GM12878 (cell line): ENCODE results near the gene SLC39A1. TPM values are rescaled to one million over a fixed set of nuclear protein-coding genes. Genes with fewer than 3 reads are reported as not detected.

Source experiments
- BCL3 ChIP-seq: IDR thresholded peaks from 2 replicates; pipeline ENCODE4 v1.6.1; 2011; ENCODE audit warnings: borderline replicate concordance, low read depth, mild to moderate bottlenecking, moderate library complexity, low read length; ENCODE audit not compliant: insufficient read depth, poor library complexity, severe bottlenecking
- CEBPB ChIP-seq, 2 experiments: fragments of 150-350 bp in 1 of 2; IDR thresholded peaks; 2 replicates each; pipeline ENCODE4 v1.6.1; 2012 to 2014; ENCODE audit warnings: low read depth in 2 of 2, low read length in 2 of 2, borderline replicate concordance in 1 of 2, inconsistent platforms in 1 of 2
- E2F4 ChIP-seq: IDR thresholded peaks from 2 replicates; pipeline ENCODE4 v1.6.1; 2012; ENCODE audit warnings: low read depth, low read length, improper control_type of control experiment
- EP300 ChIP-seq, 2 experiments: fragments of 150-350 bp in 1 of 2; IDR thresholded peaks; 2 replicates each; pipeline ENCODE4 v1.6.1; 2011 to 2012; ENCODE audit warnings: low read depth in 2 of 2, low read length in 2 of 2, borderline replicate concordance in 1 of 2, improper control_type of control experiment in 1 of 2, inconsistent platforms in 1 of 2; ENCODE audit not compliant: control insufficient read depth in 1 of 2
- FOXK2 ChIP-seq: fragments of 450-650 bp; IDR thresholded peaks from 2 replicates; pipeline ENCODE4 v1.6.1; 2017; ENCODE audit warnings: mild to moderate bottlenecking, moderate library complexity
- JUNB ChIP-seq: IDR thresholded peaks from 2 replicates; pipeline ENCODE4 v1.6.1; 2016; ENCODE audit warnings: antibody characterized with exemption, mild to moderate bottlenecking
- PKNOX1 ChIP-seq: fragments of 450-650 bp; IDR thresholded peaks from 2 replicates; pipeline ENCODE4 v1.6.1; 2016; ENCODE audit warnings: mild to moderate bottlenecking
- POLR2A ChIP-seq: IDR thresholded peaks from 2 replicates; pipeline ENCODE4 v1.6.1; 2011; ENCODE audit warnings: low read depth, mild to moderate bottlenecking, low read length
- SIX5 ChIP-seq: IDR thresholded peaks from 2 replicates; pipeline ENCODE4 v1.6.1; 2011; ENCODE audit warnings: mild to moderate bottlenecking, low read depth, low read length, moderate library complexity; ENCODE audit not compliant: severe bottlenecking
- SPI1 ChIP-seq: IDR thresholded peaks from 2 replicates; pipeline ENCODE4 v1.6.1; 2011; ENCODE audit warnings: low read depth, mild to moderate bottlenecking, low read length, moderate library complexity, borderline replicate concordance; ENCODE audit not compliant: insufficient read depth
- TAF1 ChIP-seq: IDR thresholded peaks from 2 replicates; pipeline ENCODE4 v1.6.1; 2011; ENCODE audit warnings: mild to moderate bottlenecking, low read depth, low read length, borderline replicate concordance
- TCF3 ChIP-seq: IDR thresholded peaks from 2 replicates; pipeline ENCODE4 v1.6.1; 2012; ENCODE audit warnings: low read depth, mild to moderate bottlenecking, low read length, borderline replicate concordance; ENCODE audit not compliant: insufficient read depth
- USF1 ChIP-seq: IDR thresholded peaks from 2 replicates; pipeline ENCODE4 v1.6.1; 2011; ENCODE audit warnings: borderline replicate concordance, low read depth, mild to moderate bottlenecking, moderate library complexity, mixed read lengths, low read length; ENCODE audit not compliant: insufficient read depth; ENCODE audit errors: extremely low read length
- YY1 ChIP-seq: IDR thresholded peaks from 2 replicates; pipeline ENCODE4 v1.6.1; 2011; ENCODE audit warnings: low read depth, mild to moderate bottlenecking, low read length
- ZBTB40 ChIP-seq: fragments of 450-650 bp; IDR thresholded peaks from 2 replicates; pipeline ENCODE4 v1.6.1; 2016; ENCODE audit warnings: mild to moderate bottlenecking, moderate library complexity, borderline replicate concordance
- polyA plus RNA-seq, 11 experiments: library from polyadenylated mRNA; depleted of rRNA in 4 of 11; unstranded in 6 of 11; stranded (reverse) in 5 of 11; fragments of >200 nt; fragmentation: Nextera tagmentation in 4 of 11; fragmentation: Illumina TruSeq in 1 of 11; extraction: Ambion mirVana in 4 of 11; extraction: Trizol in 1 of 11; gene quantifications; 1 replicate in 1 of 11; 2 replicates in 10 of 11; pipeline versions ENCODE4 v1.2.1 to v1.2.3, GENCODE V29; 2011 to 2016; ENCODE audit warnings: inconsistent platforms in 2 of 11, missing spikeins in 2 of 11, low read depth in 1 of 11
- total RNA-seq, 4 experiments: library from RNA; depleted of rRNA in 3 of 4; stranded (reverse); fragments of >200 nt in 3 of 4; fragmentation: Illumina TruSeq in 1 of 4; extraction: Trizol in 1 of 4; gene quantifications; 2 replicates each; pipeline versions ENCODE4 v1.2.1 to v1.2.3, GENCODE V29; 2013 to 2021
- TF ChIP-seq, protein P1 (sequence below): IDR thresholded peaks from 2 replicates; pipeline ENCODE4 v1.6.1; 2012; ENCODE audit warnings: low read depth, low read length, improper control_type of control experiment

SLC39A1 gene
- total and polyA plus RNA-seq, 10 of the 15 experiments (the other 5 are each of a cell fraction or from before 2014, with no cell fraction given) = 8.8 to 98.6 (median 72.4) TPM

DNA sequence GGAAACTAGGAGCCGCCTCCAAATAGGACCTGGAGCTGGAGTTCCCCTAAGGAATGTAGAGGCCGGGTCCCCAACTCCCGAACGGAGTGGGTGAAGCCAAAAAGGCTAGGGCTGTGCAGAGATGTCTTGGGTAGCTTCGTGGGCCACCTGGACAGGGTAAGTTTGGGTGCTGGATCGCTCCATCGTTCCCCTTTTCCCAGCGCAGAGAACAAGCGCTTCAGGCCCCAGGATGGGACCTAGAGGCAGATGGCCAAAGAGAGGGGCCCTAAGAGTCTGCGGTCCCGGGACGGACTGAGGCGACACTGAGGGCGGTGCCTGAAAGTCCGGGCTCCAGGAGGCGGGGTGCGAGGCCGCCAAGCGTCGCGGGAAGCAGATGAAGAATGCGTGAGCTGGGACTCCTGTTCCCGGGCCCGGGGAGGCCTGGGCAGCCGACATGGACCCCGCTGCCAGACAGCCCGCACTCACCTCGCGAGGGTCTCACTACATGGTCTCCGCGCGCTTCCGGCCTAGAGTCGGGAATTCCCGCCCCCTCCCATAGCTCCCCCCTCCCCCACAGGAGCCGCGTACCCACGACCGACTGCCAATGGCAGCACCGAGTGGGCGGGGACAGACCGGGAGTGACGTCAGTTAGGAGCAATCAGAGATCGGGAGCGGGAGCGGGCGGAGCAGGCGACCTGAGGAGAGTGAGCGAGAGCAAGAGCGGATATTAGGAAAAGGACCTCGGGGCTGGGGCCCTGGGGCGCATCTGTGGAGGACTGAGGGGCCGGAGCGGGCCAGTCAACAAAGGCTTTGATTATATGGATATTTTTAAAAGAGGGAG is at the start of gene SLC39A1 (continued):
- peak in 1 of 2 experiments; percentile 25; a peak in 1 of 4 replicates for TF ChIP-seq EP300 (IDR thresholded peaks at IDR 0.05; ENCODE audit: borderline replicate concordance in 1 of 2, control insufficient read depth in 1 of 2, low read depth in 2 of 2, low read length in 2 of 2)
- TF ChIP-seq POLR2A = peak; percentile 90
- no peak for TF ChIP-seq USF1
- TF ChIP-seq CEBPB (IDR thresholded peaks at IDR 0.05; ENCODE audit: borderline replicate concordance in 1 of 2, low read depth in 2 of 2, low read length in 2 of 2) = no peak
- no peak for TF ChIP-seq SIX5
- TF ChIP-seq TCF3 = no peak
- no peak for TF ChIP-seq SPI1
- TF ChIP-seq FOXK2 = no peak
- no peak for TF ChIP-seq JUNB
- peak; percentile 80 for TF ChIP-seq YY1
- TF ChIP-seq ZBTB40 = 0 out of 2 replicates have a peak, but pooled peaks have one; percentile 14
- peak; percentile 98 for TF ChIP-seq PKNOX1
- TF ChIP-seq E2F4 = no peak
- TF ChIP-seq BCL3 = no peak
- peak; percentile 68 for TF ChIP-seq TAF1
- TF ChIP-seq, protein P1, sequence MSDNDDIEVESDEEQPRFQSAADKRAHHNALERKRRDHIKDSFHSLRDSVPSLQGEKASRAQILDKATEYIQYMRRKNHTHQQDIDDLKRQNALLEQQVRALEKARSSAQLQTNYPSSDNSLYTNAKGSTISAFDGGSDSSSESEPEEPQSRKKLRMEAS = peak; percentile 30; the same call in 1 of the 2 replicates
